NCI-H2227 treated with DMSO at 0.1 percent for 48 hours (cell line): ENCODE measurements around the gene CPXM2.

Source experiments
- DNase-seq: peaks from one replicate; lab custom pipeline; 2025; lab: John Stamatoyannopoulos, UW

CPXM2 gene

GRCh38 chr10:123869020-123869414 is 22.6 kb downstream of the CPXM2 start:
- DNase-seq: no peak

GRCh38 chr10:123868038-123869019 is 23.3 kb downstream of the CPXM2 start:
- DNase-seq: no peak

- DNase-seq: no peak
Measured at GRCh38 chr10:123865880-123866279, 25.7 kb downstream of the CPXM2 start.

- DNase-seq: no peak
Measured at GRCh38 chr10:123865350-123865749, 26.3 kb downstream of the CPXM2 start.

GRCh38 chr10:123864923-123865322 is 26.7 kb downstream of the CPXM2 start:
- DNase-seq: no peak

GRCh38 chr10:123863721-123864482 is 27.7 kb downstream of the CPXM2 start:
- no peak for DNase-seq

- DNase-seq: no peak
Measured at GRCh38 chr10:123863183-123863575, 28.4 kb downstream of the CPXM2 start.

- no peak for DNase-seq
Measured at GRCh38 chr10:123862421-123863182, 29.0 kb downstream of the CPXM2 start.

GRCh38 chr10:123860856-123861255 is 30.8 kb downstream of the CPXM2 start:
- DNase-seq: no peak

GRCh38 chr10:123860209-123860608 is 31.4 kb downstream of the CPXM2 start:
- no peak for DNase-seq

- DNase-seq: no peak
Measured at GRCh38 chr10:123859653-123860050, 32.0 kb downstream of the CPXM2 start.

- DNase-seq: no peak
Measured at GRCh38 chr10:123858907-123859652, 32.5 kb downstream of the CPXM2 start.

GRCh38 chr10:123858077-123858681 is 33.4 kb downstream of the CPXM2 start:
- DNase-seq: no peak

GRCh38 chr10:123857616-123858015 is 34.0 kb downstream of the CPXM2 start:
- no peak for DNase-seq

GRCh38 chr10:123855008-123855684 is 36.5 kb downstream of the CPXM2 start:
- DNase-seq: no peak

- no peak for DNase-seq
Measured at GRCh38 chr10:123854498-123854897, 37.1 kb downstream of the CPXM2 start.

- no peak for DNase-seq
Measured at GRCh38 chr10:123854003-123854402, 37.6 kb downstream of the CPXM2 start.

- DNase-seq: no peak
Measured at GRCh38 chr10:123852411-123852951, 39.1 kb downstream of the CPXM2 start.

GRCh38 chr10:123848564-123849457 is 42.8 kb downstream of the CPXM2 start:
- DNase-seq: peak; percentile 2
